Right lobe of liver (tissue), 4 donors: Measurements from ENCODE around the gene SULT2B1.

Experiments used
- CTCF ChIP-seq, 4 donors: fragments of 200-600 bp in 3 of 4; fragments of 450-650 bp in 1 of 4; IDR thresholded peaks; one replicate each; pipeline versions ENCODE4 v1.5.1 to v1.8.0; 2016 to 2022; ENCODE audit warnings: antibody characterized with exemption in 4 of 4, mild to moderate bottlenecking in 2 of 4
- POLR2A ChIP-seq: fragments of 450-650 bp; IDR thresholded peaks from one replicate; pipeline ENCODE4 v1.6.1; 2017; ENCODE audit warnings: antibody characterized with exemption, mild to moderate bottlenecking
- donor health status: DM: no; HTN: no; CAD: no.
- donor health status: DM: no; HTN: no; CAD: no.
- donor health status: DM: no; HTN: yes; CAD: no.

DNA sequence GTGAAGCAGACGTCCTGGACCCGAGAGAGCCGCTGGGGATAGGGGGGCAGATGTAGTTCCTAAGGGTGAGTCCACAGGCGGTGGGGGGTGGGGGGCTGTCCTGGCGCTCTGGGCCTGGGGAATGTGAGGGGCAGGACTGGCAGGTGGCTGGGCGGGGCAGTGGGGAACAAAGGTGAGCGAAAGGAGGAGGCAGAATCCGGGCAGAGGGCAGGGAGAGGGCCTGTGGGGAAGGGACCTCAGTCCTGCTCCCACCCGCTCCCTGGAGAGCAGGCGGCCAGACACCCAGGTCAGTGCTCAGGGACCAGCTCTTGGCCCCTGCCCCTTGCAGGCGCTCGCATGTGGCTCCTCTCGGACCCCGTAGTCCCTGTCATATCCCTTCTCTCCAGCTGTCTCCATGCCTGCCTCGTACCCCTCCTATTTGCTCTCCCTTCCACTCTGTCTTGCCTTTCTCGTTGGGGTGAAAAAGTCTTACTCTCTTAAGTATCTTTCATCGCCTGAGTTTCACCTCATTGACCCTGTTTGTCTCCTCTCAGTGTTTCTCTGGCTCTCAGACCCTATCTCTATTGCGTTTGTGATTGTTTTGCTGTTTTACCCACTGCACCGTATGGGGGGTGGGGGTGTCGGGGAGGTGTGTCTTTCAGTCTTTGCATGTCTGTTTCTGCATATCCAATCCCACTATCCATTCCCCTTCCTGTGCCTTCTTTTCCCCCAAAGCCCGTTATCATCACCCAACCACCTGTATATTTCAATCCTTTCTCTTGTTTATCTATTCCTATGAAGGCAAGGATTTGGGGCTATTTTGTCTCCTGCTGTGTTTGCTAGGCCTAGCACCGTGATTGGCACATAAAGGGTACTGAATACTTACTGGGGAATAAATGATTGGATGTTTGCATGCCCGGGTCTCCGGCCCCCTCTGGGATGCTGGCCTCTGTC lies 73.1 kb downstream of the SULT2B1 start:
- TF ChIP-seq CTCF (IDR thresholded peaks at IDR 0.05) (no peak), POLR2A (no peak)
